HG02642 (cell line): ENCODE data around the gene HOXD3.

Experiments used
- ATAC-seq: cut with Tn5 transposase; IDR thresholded peaks from one replicate; pipeline ENCODE4 v1.9.1; 2021; ENCODE audit warnings: mild to moderate bottlenecking; ENCODE audit not compliant: unreplicated experiment, poor library complexity

The HOXD3 gene

DNA sequence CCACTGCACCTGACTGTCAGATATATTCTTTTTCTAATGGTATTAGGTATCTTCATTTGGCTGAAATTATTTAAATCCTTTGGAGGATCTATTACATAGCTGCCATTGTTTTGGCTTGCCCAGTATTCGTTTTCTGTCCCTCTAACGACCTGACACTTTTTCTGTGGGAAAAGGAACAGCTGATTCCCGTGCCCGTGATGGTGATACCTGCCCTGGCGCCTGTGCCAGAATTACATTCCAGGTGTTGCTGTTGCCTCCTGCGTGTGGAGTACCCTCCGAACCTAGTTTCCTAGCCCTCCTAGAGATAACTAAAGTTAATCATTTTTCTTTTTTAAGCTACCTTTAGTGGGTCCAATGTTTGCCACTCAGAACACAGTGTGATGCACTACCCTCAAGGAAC lies 45.4 kb downstream of the HOXD3 start:
- ATAC-seq = no peak

GRCh38 chr2:176205126-176205525 lies 48.0 kb downstream of the HOXD3 start:
- ATAC-seq = no peak

- no peak for ATAC-seq
These were observed 49.0 kb downstream of the HOXD3 start for GRCh38 chr2:176206136-176206535.

- no peak for ATAC-seq
These were observed 49.6 kb downstream of the HOXD3 start for GRCh38 chr2:176206682-176207081.

DNA sequence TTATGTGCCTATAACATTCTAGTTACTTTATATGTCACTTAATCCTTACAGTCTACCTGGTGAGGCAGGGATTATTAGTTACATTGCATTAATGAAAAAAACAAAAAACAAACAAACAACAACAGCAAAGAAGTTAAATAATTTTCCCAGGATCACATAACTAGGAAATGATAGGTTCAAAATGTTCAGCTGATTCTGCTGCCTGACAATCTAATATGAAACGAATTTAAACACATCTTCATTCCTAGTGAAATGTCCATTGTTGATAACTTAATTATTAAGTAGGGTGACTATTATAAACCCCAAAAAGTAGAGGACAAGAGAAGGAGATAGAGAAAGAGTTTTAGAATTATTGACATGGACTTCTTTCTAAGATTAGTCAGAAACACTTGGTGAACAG lies 54.0 kb downstream of the HOXD3 start:
- ATAC-seq = no peak

GRCh38 chr2:176212276-176212675 lies 55.2 kb downstream of the HOXD3 start:
- no peak for ATAC-seq

DNA sequence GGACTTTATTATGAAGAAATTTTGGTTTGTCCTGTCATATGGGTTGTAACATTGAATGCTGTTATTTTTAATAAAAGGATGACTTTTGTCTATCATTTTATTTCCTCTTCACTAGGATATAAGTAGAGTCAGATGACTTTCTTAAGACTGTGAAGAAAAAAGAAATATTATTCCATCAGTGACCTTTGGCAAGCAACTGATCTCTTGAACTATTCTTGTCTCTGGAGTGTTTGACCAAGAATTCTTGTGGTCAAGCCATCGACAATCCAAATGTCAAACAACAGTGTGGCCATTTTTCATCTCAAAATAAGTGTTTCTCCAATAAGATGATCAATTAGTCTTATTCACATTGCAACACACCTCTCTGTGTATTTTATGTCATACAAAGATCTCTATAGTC lies 56.3 kb downstream of the HOXD3 start:
- ATAC-seq = no peak
